Vagina (tissue), 2 donors: ENCODE data around the gene CACNA1C.

Experiments
- CTCF ChIP-seq, 3 experiments: fragments of 450-650 bp in 2 of 3; fragments of 200-600 bp in 1 of 3; sonication (generic) in 1 of 3; IDR thresholded peaks; one replicate each; pipeline ENCODE4 v1.5.1; 2017 to 2019; ENCODE audit warnings: antibody characterized with exemption in 3 of 3, mild to moderate bottlenecking in 2 of 3, moderate library complexity in 2 of 3
- POLR2A ChIP-seq, 2 donors: fragments of 450-650 bp; IDR thresholded peaks; one replicate each; pipeline ENCODE4 v1.6.1; 2017; ENCODE audit warnings: antibody characterized with exemption in 2 of 2, mild to moderate bottlenecking in 2 of 2, moderate library complexity in 2 of 2
- POLR2AphosphoS5 ChIP-seq, 2 donors: sonication (generic); formaldehyde crosslinking; IDR thresholded peaks; one replicate each; pipeline ENCODE4 v1.9.0; 2017; ENCODE audit warnings: antibody characterized with exemption in 2 of 2, mild to moderate bottlenecking in 2 of 2, low read depth in 1 of 2; ENCODE audit not compliant: insufficient read depth in 1 of 2

GRCh38 chr12:2211119-2211518 is 158.3 kb downstream of the CACNA1C start:
- TF ChIP-seq CTCF (IDR thresholded peaks at IDR 0.05): no peak
- no peak for TF ChIP-seq POLR2A (IDR thresholded peaks at IDR 0.05)
- TF ChIP-seq POLR2AphosphoS5 (IDR thresholded peaks at IDR 0.05; ENCODE audit: insufficient read depth in 1 of 2, low read depth in 1 of 2): no peak
